Measurements from ENCODE around the gene TMEM233.

DNA sequence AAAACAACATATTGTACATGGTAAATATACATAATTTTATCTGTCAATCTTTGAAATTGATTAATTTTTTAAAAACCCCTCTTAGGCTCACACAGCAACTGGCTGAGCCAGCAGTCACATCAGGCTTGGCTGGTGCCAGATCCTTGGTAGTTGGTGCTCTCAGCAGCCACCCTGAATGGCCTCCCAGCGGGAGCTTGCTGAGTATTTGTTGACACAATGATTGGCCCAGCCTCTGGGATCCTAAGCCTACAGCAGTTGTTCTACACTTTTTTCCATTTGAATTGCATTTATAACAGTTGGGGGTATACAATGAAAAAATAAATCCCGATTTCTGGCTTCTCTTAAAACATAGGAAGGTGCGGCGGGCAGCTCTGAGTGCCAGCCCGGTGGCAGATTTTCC is 85.5 kb downstream of the TMEM233 start:
- TF ChIP-seq, protein P1, sequence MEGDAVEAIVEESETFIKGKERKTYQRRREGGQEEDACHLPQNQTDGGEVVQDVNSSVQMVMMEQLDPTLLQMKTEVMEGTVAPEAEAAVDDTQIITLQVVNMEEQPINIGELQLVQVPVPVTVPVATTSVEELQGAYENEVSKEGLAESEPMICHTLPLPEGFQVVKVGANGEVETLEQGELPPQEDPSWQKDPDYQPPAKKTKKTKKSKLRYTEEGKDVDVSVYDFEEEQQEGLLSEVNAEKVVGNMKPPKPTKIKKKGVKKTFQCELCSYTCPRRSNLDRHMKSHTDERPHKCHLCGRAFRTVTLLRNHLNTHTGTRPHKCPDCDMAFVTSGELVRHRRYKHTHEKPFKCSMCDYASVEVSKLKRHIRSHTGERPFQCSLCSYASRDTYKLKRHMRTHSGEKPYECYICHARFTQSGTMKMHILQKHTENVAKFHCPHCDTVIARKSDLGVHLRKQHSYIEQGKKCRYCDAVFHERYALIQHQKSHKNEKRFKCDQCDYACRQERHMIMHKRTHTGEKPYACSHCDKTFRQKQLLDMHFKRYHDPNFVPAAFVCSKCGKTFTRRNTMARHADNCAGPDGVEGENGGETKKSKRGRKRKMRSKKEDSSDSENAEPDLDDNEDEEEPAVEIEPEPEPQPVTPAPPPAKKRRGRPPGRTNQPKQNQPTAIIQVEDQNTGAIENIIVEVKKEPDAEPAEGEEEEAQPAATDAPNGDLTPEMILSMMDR (conservative IDR thresholded peaks at IDR 0.05; ENCODE audit: low read depth in 2 of 2) = no peak
- TF ChIP-seq CREB1 (CRISPR knock-in tag; IDR thresholded peaks at IDR 0.05; ENCODE audit: low read depth) (no peak), POLR2AphosphoS5 (IDR thresholded peaks at IDR 0.05; ENCODE audit: low read depth) (no peak), EZH2 (IDR thresholded peaks at IDR 0.05; ENCODE audit: low read depth, unreplicated experiment) (no peak)
- TF ChIP-seq, protein P2, sequence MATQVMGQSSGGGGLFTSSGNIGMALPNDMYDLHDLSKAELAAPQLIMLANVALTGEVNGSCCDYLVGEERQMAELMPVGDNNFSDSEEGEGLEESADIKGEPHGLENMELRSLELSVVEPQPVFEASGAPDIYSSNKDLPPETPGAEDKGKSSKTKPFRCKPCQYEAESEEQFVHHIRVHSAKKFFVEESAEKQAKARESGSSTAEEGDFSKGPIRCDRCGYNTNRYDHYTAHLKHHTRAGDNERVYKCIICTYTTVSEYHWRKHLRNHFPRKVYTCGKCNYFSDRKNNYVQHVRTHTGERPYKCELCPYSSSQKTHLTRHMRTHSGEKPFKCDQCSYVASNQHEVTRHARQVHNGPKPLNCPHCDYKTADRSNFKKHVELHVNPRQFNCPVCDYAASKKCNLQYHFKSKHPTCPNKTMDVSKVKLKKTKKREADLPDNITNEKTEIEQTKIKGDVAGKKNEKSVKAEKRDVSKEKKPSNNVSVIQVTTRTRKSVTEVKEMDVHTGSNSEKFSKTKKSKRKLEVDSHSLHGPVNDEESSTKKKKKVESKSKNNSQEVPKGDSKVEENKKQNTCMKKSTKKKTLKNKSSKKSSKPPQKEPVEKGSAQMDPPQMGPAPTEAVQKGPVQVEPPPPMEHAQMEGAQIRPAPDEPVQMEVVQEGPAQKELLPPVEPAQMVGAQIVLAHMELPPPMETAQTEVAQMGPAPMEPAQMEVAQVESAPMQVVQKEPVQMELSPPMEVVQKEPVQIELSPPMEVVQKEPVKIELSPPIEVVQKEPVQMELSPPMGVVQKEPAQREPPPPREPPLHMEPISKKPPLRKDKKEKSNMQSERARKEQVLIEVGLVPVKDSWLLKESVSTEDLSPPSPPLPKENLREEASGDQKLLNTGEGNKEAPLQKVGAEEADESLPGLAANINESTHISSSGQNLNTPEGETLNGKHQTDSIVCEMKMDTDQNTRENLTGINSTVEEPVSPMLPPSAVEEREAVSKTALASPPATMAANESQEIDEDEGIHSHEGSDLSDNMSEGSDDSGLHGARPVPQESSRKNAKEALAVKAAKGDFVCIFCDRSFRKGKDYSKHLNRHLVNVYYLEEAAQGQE (IDR thresholded peaks at IDR 0.05; ENCODE audit: unreplicated experiment) = no peak
- TF ChIP-seq, protein P3, sequence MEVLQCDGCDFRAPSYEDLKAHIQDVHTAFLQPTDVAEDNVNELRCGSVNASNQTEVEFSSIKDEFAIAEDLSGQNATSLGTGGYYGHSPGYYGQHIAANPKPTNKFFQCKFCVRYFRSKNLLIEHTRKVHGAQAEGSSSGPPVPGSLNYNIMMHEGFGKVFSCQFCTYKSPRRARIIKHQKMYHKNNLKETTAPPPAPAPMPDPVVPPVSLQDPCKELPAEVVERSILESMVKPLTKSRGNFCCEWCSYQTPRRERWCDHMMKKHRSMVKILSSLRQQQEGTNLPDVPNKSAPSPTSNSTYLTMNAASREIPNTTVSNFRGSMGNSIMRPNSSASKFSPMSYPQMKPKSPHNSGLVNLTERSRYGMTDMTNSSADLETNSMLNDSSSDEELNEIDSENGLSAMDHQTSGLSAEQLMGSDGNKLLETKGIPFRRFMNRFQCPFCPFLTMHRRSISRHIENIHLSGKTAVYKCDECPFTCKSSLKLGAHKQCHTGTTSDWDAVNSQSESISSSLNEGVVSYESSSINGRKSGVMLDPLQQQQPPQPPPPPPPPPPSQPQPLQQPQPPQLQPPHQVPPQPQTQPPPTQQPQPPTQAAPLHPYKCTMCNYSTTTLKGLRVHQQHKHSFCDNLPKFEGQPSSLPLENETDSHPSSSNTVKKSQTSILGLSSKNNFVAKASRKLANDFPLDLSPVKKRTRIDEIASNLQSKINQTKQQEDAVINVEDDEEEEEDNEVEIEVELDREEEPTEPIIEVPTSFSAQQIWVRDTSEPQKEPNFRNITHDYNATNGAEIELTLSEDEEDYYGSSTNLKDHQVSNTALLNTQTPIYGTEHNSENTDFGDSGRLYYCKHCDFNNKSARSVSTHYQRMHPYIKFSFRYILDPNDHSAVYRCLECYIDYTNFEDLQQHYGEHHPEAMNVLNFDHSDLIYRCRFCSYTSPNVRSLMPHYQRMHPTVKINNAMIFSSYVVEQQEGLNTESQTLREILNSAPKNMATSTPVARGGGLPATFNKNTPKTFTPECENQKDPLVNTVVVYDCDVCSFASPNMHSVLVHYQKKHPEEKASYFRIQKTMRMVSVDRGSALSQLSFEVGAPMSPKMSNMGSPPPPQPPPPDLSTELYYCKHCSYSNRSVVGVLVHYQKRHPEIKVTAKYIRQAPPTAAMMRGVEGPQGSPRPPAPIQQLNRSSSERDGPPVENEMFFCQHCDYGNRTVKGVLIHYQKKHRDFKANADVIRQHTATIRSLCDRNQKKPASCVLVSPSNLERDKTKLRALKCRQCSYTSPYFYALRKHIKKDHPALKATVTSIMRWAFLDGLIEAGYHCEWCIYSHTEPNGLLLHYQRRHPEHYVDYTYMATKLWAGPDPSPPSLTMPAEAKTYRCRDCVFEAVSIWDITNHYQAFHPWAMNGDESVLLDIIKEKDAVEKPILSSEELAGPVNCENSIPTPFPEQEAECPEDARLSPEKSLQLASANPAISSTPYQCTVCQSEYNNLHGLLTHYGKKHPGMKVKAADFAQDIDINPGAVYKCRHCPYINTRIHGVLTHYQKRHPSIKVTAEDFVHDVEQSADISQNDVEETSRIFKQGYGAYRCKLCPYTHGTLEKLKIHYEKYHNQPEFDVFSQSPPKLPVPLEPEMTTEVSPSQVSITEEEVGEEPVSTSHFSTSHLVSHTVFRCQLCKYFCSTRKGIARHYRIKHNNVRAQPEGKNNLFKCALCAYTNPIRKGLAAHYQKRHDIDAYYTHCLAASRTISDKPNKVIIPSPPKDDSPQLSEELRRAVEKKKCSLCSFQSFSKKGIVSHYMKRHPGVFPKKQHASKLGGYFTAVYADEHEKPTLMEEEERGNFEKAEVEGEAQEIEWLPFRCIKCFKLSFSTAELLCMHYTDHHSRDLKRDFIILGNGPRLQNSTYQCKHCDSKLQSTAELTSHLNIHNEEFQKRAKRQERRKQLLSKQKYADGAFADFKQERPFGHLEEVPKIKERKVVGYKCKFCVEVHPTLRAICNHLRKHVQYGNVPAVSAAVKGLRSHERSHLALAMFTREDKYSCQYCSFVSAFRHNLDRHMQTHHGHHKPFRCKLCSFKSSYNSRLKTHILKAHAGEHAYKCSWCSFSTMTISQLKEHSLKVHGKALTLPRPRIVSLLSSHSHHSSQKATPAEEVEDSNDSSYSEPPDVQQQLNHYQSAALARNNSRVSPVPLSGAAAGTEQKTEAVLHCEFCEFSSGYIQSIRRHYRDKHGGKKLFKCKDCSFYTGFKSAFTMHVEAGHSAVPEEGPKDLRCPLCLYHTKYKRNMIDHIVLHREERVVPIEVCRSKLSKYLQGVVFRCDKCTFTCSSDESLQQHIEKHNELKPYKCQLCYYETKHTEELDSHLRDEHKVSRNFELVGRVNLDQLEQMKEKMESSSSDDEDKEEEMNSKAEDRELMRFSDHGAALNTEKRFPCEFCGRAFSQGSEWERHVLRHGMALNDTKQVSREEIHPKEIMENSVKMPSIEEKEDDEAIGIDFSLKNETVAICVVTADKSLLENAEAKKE (CRISPR knock-in tag; IDR thresholded peaks at IDR 0.05) = no peak

All from GM23338 (cell line).